MM.1S (cell line): ENCODE data around the gene ZNF512.

Source experiments
- DNase-seq: peaks from one replicate; pipeline ENCODE4 v3.0.0-alpha.2; 2015
- H2AFZ ChIP-seq: fragments of 300-600 bp; sonication (generic); 2 replicates; pipeline ENCODE4 v1.6.0; 2016; ENCODE audit warnings: antibody characterized with exemption, low read length
- H3F3A ChIP-seq: fragments of 300-600 bp; sonication (generic); 2 replicates; pipeline ENCODE4 v1.6.1; 2016; ENCODE audit warnings: mild to moderate bottlenecking, antibody characterized with exemption, low read length, moderate library complexity, mixed read lengths; ENCODE audit not compliant: insufficient read depth
- H3K27ac ChIP-seq: fragments of 300-600 bp; sonication (generic); 2 replicates; pipeline ENCODE4 v1.5.1; 2016; ENCODE audit warnings: mild to moderate bottlenecking, low read length
- H3K27me3 ChIP-seq: fragments of 300-600 bp; sonication (generic); replicated peaks from 2 replicates; pipeline ENCODE4 v1.6.0; 2016; ENCODE audit warnings: low read length; ENCODE audit not compliant: insufficient read depth
- H3K36me3 ChIP-seq: fragments of 300-600 bp; sonication (generic); replicated peaks from 2 replicates; pipeline ENCODE4 v1.6.1; 2016; ENCODE audit warnings: mild to moderate bottlenecking, low read length, mixed read lengths; ENCODE audit not compliant: insufficient read depth
- H3K4me1 ChIP-seq: fragments of 300-600 bp; sonication (generic); 2 replicates; pipeline ENCODE4 v1.6.1; 2016; ENCODE audit warnings: low read length, mixed read lengths
- H3K4me2 ChIP-seq: fragments of 300-600 bp; sonication (generic); 2 replicates; pipeline ENCODE4 v1.6.0; 2016; ENCODE audit warnings: low read depth, low read length
- H3K4me3 ChIP-seq: fragments of 300-600 bp; sonication (generic); 2 replicates; pipeline ENCODE4 v1.5.1; 2016; ENCODE audit warnings: low read length, mixed read lengths
- H3K79me2 ChIP-seq: fragments of 300-600 bp; sonication (generic); 2 replicates; pipeline ENCODE4 v1.6.1; 2016; ENCODE audit warnings: mixed run types, low read length, mixed read lengths
- H3K9ac ChIP-seq: fragments of 300-600 bp; sonication (generic); 2 replicates; pipeline ENCODE4 v1.6.1; 2016; ENCODE audit warnings: low read length, mixed read lengths
- H3K9me2 ChIP-seq: fragments of 300-600 bp; sonication (generic); replicated peaks from 2 replicates; pipeline ENCODE4 v1.6.1; 2016; ENCODE audit warnings: mild to moderate bottlenecking, low read length, mixed read lengths; ENCODE audit not compliant: insufficient read depth
- H3K9me3 ChIP-seq: fragments of 300-600 bp; sonication (generic); replicated peaks from 2 replicates; pipeline ENCODE4 v1.6.1; 2016; ENCODE audit warnings: mild to moderate bottlenecking, low read length, mixed read lengths; ENCODE audit not compliant: insufficient read depth
- H4K20me1 ChIP-seq: fragments of 300-600 bp; sonication (generic); 2 replicates; pipeline ENCODE4 v1.6.1; 2016; ENCODE audit warnings: mild to moderate bottlenecking, low read length, moderate library complexity, mixed read lengths; ENCODE audit not compliant: insufficient read depth
- CTCF ChIP-seq: fragments of 300-600 bp; sonication (generic); IDR thresholded peaks from 2 replicates; pipeline ENCODE4 v1.5.1; 2016; ENCODE audit warnings: antibody characterized with exemption, low read length, mixed read lengths
- EZH2 ChIP-seq: fragments of 300-600 bp; sonication (generic); optimal IDR thresholded peaks from 2 replicates; pipeline ENCODE3; 2017; ENCODE audit warnings: low read depth, mild to moderate bottlenecking, antibody characterized with exemption, low read length, mixed read lengths
- EZH2phosphoT487 ChIP-seq: fragments of 300-600 bp; sonication (generic); IDR thresholded peaks from 2 replicates; pipeline ENCODE4 v1.6.1; 2018; ENCODE audit warnings: antibody characterized with exemption, low read length

ZNF512 gene

GRCh38 chr2:27664154-27664574, 81.3 kb downstream of the ZNF512 start:
- Histone ChIP-seq H3K4me3 (peak overlapping the region; percentile 83), H2AFZ (peak overlapping the region; percentile 94), H3K79me2 (peaks cover 36% of the 10 kb centered on the region), H3K9me3 (no peaks in the 10 kb centered on the region), H3K27ac (peak overlapping the region; percentile 73; the same call in 1 of the 2 replicates), H3K9me2 (no peaks in the 10 kb centered on the region), H3K4me2 (peak overlapping the region; percentile 83), H3K36me3 (peaks cover 5% of the 10 kb centered on the region), H3K9ac (peak overlapping the region; percentile 77; the same call in 1 of the 2 replicates), H4K20me1 (no peaks in the 10 kb centered on the region), H3K4me1 (peaks cover 9% of the 10 kb centered on the region), H3K27me3 (no peaks in the 10 kb centered on the region), H3F3A (no peaks in the 10 kb centered on the region)
- no peak for TF ChIP-seq EZH2
- TF ChIP-seq EZH2phosphoT487 = no peak
- no peak for TF ChIP-seq CTCF
- DNase-seq = peak; percentile 9

GRCh38 chr2:27664622-27665363, 82.0 kb downstream of the ZNF512 start:
- peak; percentile 7 for DNase-seq
- Histone ChIP-seq H4K20me1 (no peaks in the 10 kb centered on the region), H3K27ac (no peak overlapping the region), H3K9ac (peak overlapping the region; percentile 77; the same call in 1 of the 2 replicates), H3K79me2 (peaks cover 36% of the 10 kb centered on the region), H3K9me2 (no peaks in the 10 kb centered on the region), H3K36me3 (peaks cover 5% of the 10 kb centered on the region), H3K4me2 (peak overlapping the region; percentile 83), H3K27me3 (no peaks in the 10 kb centered on the region), H3K9me3 (no peaks in the 10 kb centered on the region), H3F3A (no peaks in the 10 kb centered on the region), H3K4me1 (peaks cover 9% of the 10 kb centered on the region), H3K4me3 (peak overlapping the region; percentile 83), H2AFZ (peak overlapping the region; percentile 94)
- TF ChIP-seq EZH2phosphoT487 (no peak), CTCF (no peak), EZH2 (no peak)

- TF ChIP-seq EZH2phosphoT487 (no peak), CTCF (no peak), EZH2 (no peak)
- Histone ChIP-seq H3K36me3 (no peaks in the 10 kb centered on the region; the same call in 1 of the 2 replicates), H3K9ac (no peak overlapping the region)
These were observed 84.6 kb downstream of the ZNF512 start for GRCh38 chr2:27667446-27667845.

More at GRCh38 chr2:27667446-27667845, 84.6 kb downstream of the ZNF512 start:
- no peaks in the 10 kb centered on the region for H3K27me3 ChIP-seq
- peaks cover 29% of the 10 kb centered on the region for H3K79me2 ChIP-seq
- H3F3A ChIP-seq = no peaks in the 10 kb centered on the region
- no peaks in the 10 kb centered on the region for H3K9me2 ChIP-seq
- peaks cover 5% of the 10 kb centered on the region for H3K4me1 ChIP-seq
- no peak overlapping the region for H3K4me3 ChIP-seq
- H4K20me1 ChIP-seq = no peaks in the 10 kb centered on the region
- no peaks in the 10 kb centered on the region for H3K9me3 ChIP-seq
- H3K27ac ChIP-seq = no peak overlapping the region
- no peak overlapping the region for H3K4me2 ChIP-seq
- DNase-seq = no peak
- H2AFZ ChIP-seq = no peak overlapping the region
